G401 (cell line): ENCODE measurements around the gene MYCN. TPM values are rescaled to one million over a fixed set of nuclear protein-coding genes. Genes with fewer than 3 reads are reported as not detected.
"Not testable (repeated sequence)": the region's sequence is repeated elsewhere in the genome, so short reads cannot be mapped to it uniquely, and the experiment has no call there.

Experiments used
- DNase-seq: peaks from one replicate; pipeline ENCODE4 v3.0.0-alpha.2; 2015; ENCODE audit warnings: low spot score
- in situ Hi-C: cut with HindIII; loops from 2 replicates; pipeline ENCODE4 v1.10.0; 2016; ENCODE audit warnings: low sequenced_read_pairs, mixed read lengths
- total RNA-seq: library from RNA; depleted of rRNA; stranded (reverse); fragments of >200 nt; shearing (Covaris generic); gene quantifications from 2 replicates; pipeline ENCODE4 v1.2.3, GENCODE V29; 2014; rRNA removed

MYCN gene
- total RNA-seq, result not detected in 2 replicates

- in situ Hi-C loops, result no loop called here
Observed at GRCh38 chr2:15939854-15940660, at the start of gene MYCN. Gene MYCN (plus strand): TSS chr2:15940550. CDS start chr2:15942065, 1,515 bp downstream.

GRCh38 chr2:15890936-15891905 is 49.1 kb upstream of the MYCN start:
- in situ Hi-C loops, result no loop called here
- no peak for DNase-seq

More at GRCh38 chr2:15939854-15940660, at the start of gene MYCN:
- DNase-seq, result peak; percentile 67

- DNase-seq, result peak; percentile 23
- in situ Hi-C loops, result no loop called here
Observed at GRCh38 chr2:15892151-15892880, 48.0 kb upstream of the MYCN start.

- in situ Hi-C loops, result no loop called here
- no peak for DNase-seq
Observed at GRCh38 chr2:15893085-15893484, 47.3 kb upstream of the MYCN start.

GRCh38 chr2:15893689-15894480 is 46.5 kb upstream of the MYCN start:
- DNase-seq, result no peak
- in situ Hi-C loops, result no loop called here

GRCh38 chr2:15894481-15895144 is 45.7 kb upstream of the MYCN start:
- in situ Hi-C loops, result no loop called here
- DNase-seq, result no peak

- no peak for DNase-seq
- in situ Hi-C loops, result no loop called here
Observed at GRCh38 chr2:15895615-15896469, 44.5 kb upstream of the MYCN start.

GRCh38 chr2:15896859-15897258 is 43.5 kb upstream of the MYCN start:
- in situ Hi-C loops, result no loop called here
- DNase-seq, result no peak

GRCh38 chr2:15897431-15898098 is 42.8 kb upstream of the MYCN start:
- no peak for DNase-seq
- in situ Hi-C loops, result no loop called here

GRCh38 chr2:15899327-15899612 is 41.1 kb upstream of the MYCN start:
- no peak for DNase-seq
- in situ Hi-C loops, result no loop called here

GRCh38 chr2:15899751-15900493 is 40.4 kb upstream of the MYCN start:
- in situ Hi-C loops, result no loop called here
- DNase-seq, result no peak

GRCh38 chr2:15901095-15901807 is 39.1 kb upstream of the MYCN start:
- in situ Hi-C loops, result no loop called here
- DNase-seq, result no peak

GRCh38 chr2:15901808-15902130 is 38.6 kb upstream of the MYCN start:
- no peak for DNase-seq
- in situ Hi-C loops, result no loop called here

- in situ Hi-C loops, DNase-seq: not testable (repeated sequence)
Observed at GRCh38 chr2:15903910-15904309, 36.4 kb upstream of the MYCN start.

GRCh38 chr2:15905267-15905645 is 35.1 kb upstream of the MYCN start:
- in situ Hi-C loops, result no loop called here
- no peak for DNase-seq

- in situ Hi-C loops, result no loop called here
- no peak for DNase-seq
Observed at GRCh38 chr2:15905986-15906491, 34.3 kb upstream of the MYCN start.
